ENCODE data around the gene ADAP1. TPM values are rescaled to one million over a fixed set of nuclear protein-coding genes. Genes with fewer than 3 reads are reported as not detected.

The ADAP1 gene
- total and polyA plus RNA-seq, 9 donors, result 0.52 to 16.4 (median 3.5) TPM

DNA sequence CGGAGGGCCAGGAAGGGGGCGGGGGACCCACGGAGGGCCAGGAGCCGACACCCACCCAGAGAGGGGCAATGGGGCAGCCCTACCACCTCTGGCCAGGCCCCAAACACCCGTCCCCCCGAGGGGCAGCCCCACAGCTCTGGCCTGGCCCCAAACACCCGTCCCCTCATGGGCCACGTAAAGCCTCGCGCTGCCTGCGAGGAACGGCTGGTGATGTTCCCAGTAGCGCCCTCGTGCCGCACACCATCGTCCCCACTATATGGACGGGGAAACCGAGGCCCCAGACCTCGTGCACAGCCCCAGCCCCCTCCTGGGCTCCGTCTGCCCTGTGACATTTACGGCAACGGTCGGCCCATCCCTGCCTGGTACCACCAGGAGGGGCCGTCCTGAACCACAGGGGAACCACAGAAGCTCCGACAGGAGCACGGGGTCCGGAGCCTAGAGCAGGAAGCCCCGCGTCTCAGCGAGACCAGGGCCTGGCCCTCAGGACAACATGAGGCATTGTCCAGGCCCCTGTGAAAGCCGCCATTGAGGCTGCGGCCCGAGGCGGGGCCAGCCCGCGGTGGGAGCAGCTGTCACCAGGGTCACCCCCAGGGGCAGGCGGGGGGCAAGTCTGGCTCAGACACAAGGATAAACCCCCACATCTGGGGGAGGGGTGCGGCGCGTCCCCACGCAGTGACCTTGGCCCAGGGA lies 42.5 kb downstream of the ADAP1 start:
- Histone ChIP-seq H3K9me3 (no peaks in the 10 kb centered on the region), H3K27me3 (no peaks in the 10 kb centered on the region), H3K4me1 (ENCODE audit: insufficient read depth) (peaks cover 10% of the 10 kb centered on the region), H3K27ac (no peak overlapping the region), H3K4me3 (no peak overlapping the region), H3K36me3 (no peaks in the 10 kb centered on the region)
- TF ChIP-seq EP300 (IDR thresholded peaks at IDR 0.05) (no peak), CTCF (IDR thresholded peaks at IDR 0.05) (no peak), POLR2A (IDR thresholded peaks at IDR 0.05) (no peak)
- no peak for DNase-seq
- 81 to 91% (median 82%) methylated on average over 32 to 41 of the region's 41 CpGs for WGBS, 3 donors
- intact Hi-C loops (cut with DNase I), result loop anchor here in 1 of 4 donors (10.0 kb wide), 1 partner anchor 153 kb away; no protein-coding TSS in a partner anchor

DNA sequence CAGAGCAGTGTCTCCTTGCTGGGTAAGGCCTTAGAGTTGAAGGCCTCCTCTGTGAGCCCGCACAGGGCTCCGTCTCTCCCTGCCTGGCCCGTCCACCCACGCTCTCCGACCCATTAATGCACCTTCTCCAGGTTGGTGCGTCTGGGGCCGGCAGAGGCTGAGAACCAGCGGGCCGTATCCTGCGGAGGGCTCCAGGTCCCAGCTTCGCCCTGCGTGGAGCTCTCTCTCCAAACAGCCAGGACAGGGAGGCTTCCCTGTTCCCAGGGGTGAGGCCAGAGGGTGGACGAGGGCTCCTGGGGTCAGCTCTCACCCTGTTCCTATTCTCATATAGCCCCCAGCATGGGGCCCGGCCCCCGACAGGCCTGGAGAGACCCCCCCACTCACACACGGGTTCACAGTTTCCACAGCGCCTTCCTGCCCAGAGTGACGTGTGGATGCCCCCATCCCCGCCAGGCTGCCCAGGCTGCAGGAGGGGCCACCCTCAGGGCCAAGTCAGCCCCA lies 43.5 kb downstream of the ADAP1 start:
- Histone ChIP-seq H3K27ac (no peak overlapping the region), H3K4me3 (no peak overlapping the region), H3K27me3 (no peaks in the 10 kb centered on the region), H3K9me3 (no peaks in the 10 kb centered on the region), H3K36me3 (no peaks in the 10 kb centered on the region), H3K4me1 (ENCODE audit: insufficient read depth) (peaks cover 10% of the 10 kb centered on the region)
- intact Hi-C loops (cut with DNase I), result loop anchor here in 1 of 4 donors (10.0 kb wide), 1 partner anchor 154 kb away; no protein-coding TSS in a partner anchor
- 78 to 83% (median 83%) methylated on average over 18 to 19 of the region's 19 CpGs for WGBS, 3 donors
- TF ChIP-seq CTCF (IDR thresholded peaks at IDR 0.05) (no peak), POLR2A (IDR thresholded peaks at IDR 0.05) (no peak), EP300 (IDR thresholded peaks at IDR 0.05) (no peak)
- no peak for DNase-seq

GRCh38 chr7:910441-910861 lies 44.0 kb downstream of the ADAP1 start:
- DNase-seq, result no peak
- H3K9me3 ChIP-seq, result no peaks in the 10 kb centered on the region
- 84 to 94% (median 88%) methylated on average over 11 of the region's 11 CpGs for WGBS, 3 donors
- no peak overlapping the region for H3K27ac ChIP-seq
- no peaks in the 10 kb centered on the region for H3K36me3 ChIP-seq
- no peaks in the 10 kb centered on the region for H3K27me3 ChIP-seq
- intact Hi-C loops (cut with DNase I), result loop anchor here in 1 of 4 donors (10.0 kb wide), 1 partner anchor 154 kb away; no protein-coding TSS in a partner anchor
- no peak overlapping the region for H3K4me3 ChIP-seq
- H3K4me1 ChIP-seq (ENCODE audit: insufficient read depth), result peaks cover 10% of the 10 kb centered on the region
- TF ChIP-seq CTCF (IDR thresholded peaks at IDR 0.05), result no peak
- no peak for TF ChIP-seq EP300 (IDR thresholded peaks at IDR 0.05)
- no peak for TF ChIP-seq POLR2A (IDR thresholded peaks at IDR 0.05)

DNA sequence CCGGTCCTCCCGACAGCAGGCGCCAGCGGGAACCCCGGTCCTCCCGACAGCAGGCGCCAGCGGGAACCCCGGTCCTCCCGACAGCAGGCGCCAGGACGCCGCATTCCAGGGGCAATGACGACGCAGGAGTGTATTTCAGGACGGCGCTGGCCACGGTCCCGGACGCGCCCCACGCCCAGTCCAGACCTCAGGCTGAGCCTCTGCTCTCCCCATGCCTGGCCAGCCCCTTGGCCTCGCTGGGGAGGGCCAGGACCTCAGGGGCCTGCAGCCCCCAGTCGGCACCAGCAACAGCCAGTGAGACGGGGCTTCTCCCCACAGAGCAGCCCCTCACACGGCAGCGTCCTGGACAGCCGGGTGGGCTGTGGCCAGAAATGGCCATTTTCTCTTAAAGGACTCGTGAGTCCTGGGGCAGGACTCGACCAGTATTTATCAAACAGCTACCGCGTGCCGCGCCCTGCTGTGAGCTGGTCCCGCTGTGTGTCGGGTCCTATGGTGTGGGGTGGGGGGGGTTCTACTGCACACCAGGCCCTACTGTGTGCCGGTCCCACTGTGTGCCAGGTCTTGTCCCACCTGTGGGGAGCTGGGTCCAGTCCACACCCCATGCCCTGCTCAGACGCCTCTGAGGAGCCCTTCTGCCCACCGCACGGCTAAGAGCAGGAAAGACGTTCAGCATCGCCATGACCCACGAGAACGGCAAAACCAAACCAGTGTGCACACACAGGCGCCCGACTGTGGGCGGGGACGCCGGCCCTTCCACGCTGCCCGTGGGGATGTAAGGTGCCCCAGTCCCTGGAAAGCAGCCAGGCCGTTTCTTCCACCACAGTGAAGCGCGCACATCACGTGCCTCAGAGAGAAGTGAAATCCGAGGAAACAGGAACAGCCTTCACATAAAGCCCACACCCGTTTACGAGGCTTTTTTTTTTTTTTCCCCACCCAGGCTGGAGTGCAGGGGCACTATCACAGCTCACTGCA lies 44.8 kb downstream of the ADAP1 start:
- no peak overlapping the region for H3K27ac ChIP-seq
- H3K4me3 ChIP-seq, result peak overlapping the region; percentile 7
- peak in 3 of 5 donors; percentile 56 to 73 (median 62) for DNase-seq
- no peaks in the 10 kb centered on the region for H3K9me3 ChIP-seq
- TF ChIP-seq EP300 (IDR thresholded peaks at IDR 0.05), result no peak
- intact Hi-C loops (cut with DNase I), result loop anchor here in 1 of 4 donors (10.0 kb wide), 2 partner anchors 155 to 275 kb away; no protein-coding TSS in a partner anchor
- H3K27me3 ChIP-seq, result no peaks in the 10 kb centered on the region
- H3K4me1 ChIP-seq (ENCODE audit: insufficient read depth), result peaks cover 10% of the 10 kb centered on the region
- no peaks in the 10 kb centered on the region for H3K36me3 ChIP-seq
- WGBS, 3 donors, result 25 to 58% (median 45%) methylated on average over 40 to 57 of the region's 58 CpGs
